Liver (tissue), 9 donors: ENCODE measurements around the gene NEUROG3. TPM values are rescaled to one million over a fixed set of nuclear protein-coding genes. Genes with fewer than 3 reads are reported as not detected.

Experiments
- DNase-seq: peaks from one replicate; pipeline ENCODE4 v3.0.0-alpha.2; 2017; ENCODE audit warnings: low spot score
- H3K27ac ChIP-seq, 2 donors: one replicate each; pipeline ENCODE4 v1.7.0; 2013; ENCODE audit warnings: inconsistent platforms in 2 of 2, low read length in 2 of 2, control low read depth in 1 of 2, low read depth in 1 of 2, mild to moderate bottlenecking in 1 of 2
- H3K27me3 ChIP-seq, 4 donors: one replicate each; pipeline versions ENCODE4 v1.6.1 to v1.7.0; 2013; ENCODE audit warnings: low read length in 3 of 4, inconsistent platforms in 1 of 4, mild to moderate bottlenecking in 1 of 4, moderate library complexity in 1 of 4; ENCODE audit not compliant: control insufficient read depth in 4 of 4, insufficient read depth in 4 of 4
- H3K36me3 ChIP-seq, 4 donors: one replicate each; pipeline versions ENCODE4 v1.6.1 to v1.7.0; 2013; ENCODE audit warnings: low read length in 3 of 4, mild to moderate bottlenecking in 3 of 4, low read depth in 1 of 4, moderate library complexity in 1 of 4; ENCODE audit not compliant: control insufficient read depth in 4 of 4, insufficient read depth in 3 of 4
- H3K4me1 ChIP-seq, 4 donors: one replicate each; pipeline versions ENCODE4 v1.6.1 to v1.7.0; 2013; ENCODE audit warnings: low read length in 3 of 4, mild to moderate bottlenecking in 3 of 4, moderate library complexity in 1 of 4; ENCODE audit not compliant: control insufficient read depth in 4 of 4, insufficient read depth in 4 of 4
- H3K4me3 ChIP-seq, 3 donors: one replicate each; pipeline versions ENCODE4 v1.6.1 to v1.7.0; 2013; ENCODE audit warnings: low read length in 3 of 3, control low read depth in 1 of 3, low read depth in 1 of 3, mild to moderate bottlenecking in 1 of 3
- H3K9ac ChIP-seq, 2 donors: one replicate each; pipeline ENCODE4 v1.7.0; 2013; ENCODE audit warnings: low read length in 2 of 2, mild to moderate bottlenecking in 2 of 2, moderate library complexity in 2 of 2, control low read depth in 1 of 2, low read depth in 1 of 2
- H3K9me3 ChIP-seq, 4 donors: one replicate each; pipeline versions ENCODE4 v1.6.1 to v1.7.0; 2013; ENCODE audit warnings: low read length in 3 of 4; ENCODE audit not compliant: control insufficient read depth in 4 of 4
- CTCF ChIP-seq: fragments of 150-350 bp; IDR thresholded peaks from 2 replicates; pipeline ENCODE4 v1.5.1; 2017; ENCODE audit warnings: improper control_type of control experiment, low read depth, low read length; ENCODE audit not compliant: missing input control
- FOXA1 ChIP-seq: IDR thresholded peaks from 2 replicates; pipeline ENCODE4 v1.6.1; 2016; ENCODE audit warnings: antibody characterized with exemption
- HNF4A ChIP-seq, 2 donors: conservative IDR thresholded peaks; 2 replicates each; pipeline ENCODE4 v1.6.1; 2016; ENCODE audit warnings: antibody characterized with exemption in 2 of 2, mild to moderate bottlenecking in 2 of 2
- HNF4G ChIP-seq: IDR thresholded peaks from 2 replicates; pipeline ENCODE4 v1.6.1; 2016; ENCODE audit warnings: antibody characterized with exemption
- REST ChIP-seq: IDR thresholded peaks from 2 replicates; pipeline ENCODE4 v1.6.1; 2016; ENCODE audit warnings: antibody characterized with exemption, mild to moderate bottlenecking
- SP1 ChIP-seq: IDR thresholded peaks from 2 replicates; pipeline ENCODE4 v1.6.1; 2018; ENCODE audit warnings: antibody characterized with exemption, mild to moderate bottlenecking
- TAF1 ChIP-seq: conservative IDR thresholded peaks from 2 replicates; pipeline ENCODE4 v1.6.1; 2016; ENCODE audit warnings: antibody characterized with exemption, mild to moderate bottlenecking
- ZBTB33 ChIP-seq: IDR thresholded peaks from 2 replicates; pipeline ENCODE4 v1.6.1; 2016; ENCODE audit warnings: antibody characterized with exemption
- WGBS: extraction: QIAGEN DNeasy Blood & Tissue Kit; methylation state at CpG from one replicate; pipeline ENCODE4 v1.1.7; 2013; 5-methylcytosine and 5-hydroxymethylcytosine counted together
- polyA plus RNA-seq, 2 donors: library from polyadenylated mRNA; stranded (reverse) in 1 of 2; unstranded in 1 of 2; fragments of 200-250 nt in 1 of 2; fragments of >200 nt in 1 of 2; fragmentation: Nextera tagmentation in 1 of 2; extraction: Ambion mirVana in 1 of 2; gene quantifications; one replicate each; pipeline versions ENCODE4 v1.2.1 to v1.2.3, GENCODE V29; 2013 to 2015
- total RNA-seq, 2 donors: library from RNA; depleted of rRNA; stranded (reverse); fragments of >200 nt; gene quantifications; one replicate each; pipeline ENCODE4 v1.2.3, GENCODE V29; 2014
- donor health status: healthy.
- donor health status: healthy.
- donor health status: healthy.
- donor health status: healthy.
- donor health status: healthy.

The NEUROG3 gene
- total and polyA plus RNA-seq, 4 donors, result not detected

GRCh38 chr10:69572159-69573055 lies 815 bp downstream of the NEUROG3 start:
- Histone ChIP-seq H3K4me1 (peaks cover 0 to 19% (median 4%) of the 10 kb centered on the region in 4 donors), H3K27ac (no peak overlapping the region), H3K9ac (no peak overlapping the region), H3K27me3 (peaks cover 10 to 32% (median 17%) of the 10 kb centered on the region in 4 donors), H3K9me3 (peaks cover 0 to 2% (median 0%) of the 10 kb centered on the region in 4 donors), H3K4me3 (peak overlapping the region in 1 of 3 donors; percentile 17), H3K36me3 (no peaks in the 10 kb centered on the region)
- no peak for TF ChIP-seq ZBTB33
- WGBS, result 3% methylated on average over 85 of the region's 85 CpGs
- no peak for DNase-seq

- TF ChIP-seq HNF4G (no peak), TAF1 (no peak), SP1 (no peak), CTCF (no peak), HNF4A (conservative IDR thresholded peaks at IDR 0.05) (no peak), ZBTB33 (no peak), REST (no peak), FOXA1 (no peak)
- WGBS, result 4% methylated on average over 25 of the region's 25 CpGs
- Histone ChIP-seq H3K4me3 (no peak overlapping the region), H3K4me1 (peaks cover 0 to 19% (median 4%) of the 10 kb centered on the region in 4 donors), H3K9me3 (peaks cover 0 to 2% (median 0%) of the 10 kb centered on the region in 4 donors), H3K36me3 (no peaks in the 10 kb centered on the region), H3K27me3 (peaks cover 10 to 26% (median 16%) of the 10 kb centered on the region in 4 donors), H3K9ac (no peak overlapping the region), H3K27ac (no peak overlapping the region)
- DNase-seq, result no peak
These were observed 1.5 kb downstream of the NEUROG3 start for GRCh38 chr10:69571618-69572158.
